Measurements from ENCODE around the gene HLA-DRB1. TPM values are rescaled to one million over a fixed set of nuclear protein-coding genes. Genes with fewer than 3 reads are reported as not detected.

HLA-DRB1 gene
- total RNA-seq, 2 experiments from 2014 or later = 111 to 132 TPM

DNA sequence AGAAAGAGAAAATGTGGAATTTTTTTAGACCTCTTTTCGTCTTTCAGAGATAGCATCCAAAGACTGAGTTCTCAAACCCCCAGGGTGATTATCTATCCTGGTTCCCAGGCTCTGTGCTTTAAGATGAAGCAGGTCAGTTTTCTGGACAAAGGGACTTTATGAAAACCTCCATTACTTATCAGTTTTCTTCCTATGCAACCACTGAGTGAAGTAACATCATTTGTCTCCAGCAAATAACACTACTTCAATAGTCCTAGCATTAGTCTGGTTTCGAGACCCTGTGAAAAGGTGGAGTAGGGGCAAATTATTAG, 18.3 kb upstream of the HLA-DRB1 start:
- Histone ChIP-seq H2AFZ (ENCODE audit: low read length) (no peak overlapping the region), H3K9me2 (ENCODE audit: insufficient read depth, low read length) (no peaks in the 10 kb centered on the region), H4K20me1 (ENCODE audit: insufficient read depth, low read length) (no peaks in the 10 kb centered on the region), H3K27ac (ENCODE audit: low read depth, low read length, poor library complexity, severe bottlenecking) (no peak overlapping the region), H3K4me3 (ENCODE audit: low read depth, low read length, poor library complexity, severe bottlenecking) (no peak overlapping the region), H3K4me1 (ENCODE audit: insufficient read depth, low read length, poor library complexity, severe bottlenecking) (peaks cover 33% of the 10 kb centered on the region), H3K9me3 (ENCODE audit: low read length) (no peaks in the 10 kb centered on the region), H3K4me2 (ENCODE audit: low read length) (no peak overlapping the region), H3K36me3 (ENCODE audit: insufficient read depth, low read length) (no peaks in the 10 kb centered on the region), H3K79me2 (ENCODE audit: insufficient read depth, low read depth, low read length) (no peaks in the 10 kb centered on the region)
- DNase-seq (ENCODE audit: low spot score) = no peak
- BruUV-seq (replicated peaks) = no TSS peak
- intact Hi-C loops (cut with micrococcal nuclease; ENCODE audit: unreplicated experiment) = no loop called here
- CTCF ChIA-PET (ENCODE audit: unreplicated experiment) = no interaction called here
- TF ChIP-seq, protein P1, sequence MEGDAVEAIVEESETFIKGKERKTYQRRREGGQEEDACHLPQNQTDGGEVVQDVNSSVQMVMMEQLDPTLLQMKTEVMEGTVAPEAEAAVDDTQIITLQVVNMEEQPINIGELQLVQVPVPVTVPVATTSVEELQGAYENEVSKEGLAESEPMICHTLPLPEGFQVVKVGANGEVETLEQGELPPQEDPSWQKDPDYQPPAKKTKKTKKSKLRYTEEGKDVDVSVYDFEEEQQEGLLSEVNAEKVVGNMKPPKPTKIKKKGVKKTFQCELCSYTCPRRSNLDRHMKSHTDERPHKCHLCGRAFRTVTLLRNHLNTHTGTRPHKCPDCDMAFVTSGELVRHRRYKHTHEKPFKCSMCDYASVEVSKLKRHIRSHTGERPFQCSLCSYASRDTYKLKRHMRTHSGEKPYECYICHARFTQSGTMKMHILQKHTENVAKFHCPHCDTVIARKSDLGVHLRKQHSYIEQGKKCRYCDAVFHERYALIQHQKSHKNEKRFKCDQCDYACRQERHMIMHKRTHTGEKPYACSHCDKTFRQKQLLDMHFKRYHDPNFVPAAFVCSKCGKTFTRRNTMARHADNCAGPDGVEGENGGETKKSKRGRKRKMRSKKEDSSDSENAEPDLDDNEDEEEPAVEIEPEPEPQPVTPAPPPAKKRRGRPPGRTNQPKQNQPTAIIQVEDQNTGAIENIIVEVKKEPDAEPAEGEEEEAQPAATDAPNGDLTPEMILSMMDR (conservative IDR thresholded peaks at IDR 0.05; ENCODE audit: low read length) = no peak
- TF ChIP-seq EZH2phosphoT487 (IDR thresholded peaks at IDR 0.05; ENCODE audit: borderline replicate concordance, low read depth, low read length) = no peak
- POLR2A ChIA-PET = no interaction called here

DNA sequence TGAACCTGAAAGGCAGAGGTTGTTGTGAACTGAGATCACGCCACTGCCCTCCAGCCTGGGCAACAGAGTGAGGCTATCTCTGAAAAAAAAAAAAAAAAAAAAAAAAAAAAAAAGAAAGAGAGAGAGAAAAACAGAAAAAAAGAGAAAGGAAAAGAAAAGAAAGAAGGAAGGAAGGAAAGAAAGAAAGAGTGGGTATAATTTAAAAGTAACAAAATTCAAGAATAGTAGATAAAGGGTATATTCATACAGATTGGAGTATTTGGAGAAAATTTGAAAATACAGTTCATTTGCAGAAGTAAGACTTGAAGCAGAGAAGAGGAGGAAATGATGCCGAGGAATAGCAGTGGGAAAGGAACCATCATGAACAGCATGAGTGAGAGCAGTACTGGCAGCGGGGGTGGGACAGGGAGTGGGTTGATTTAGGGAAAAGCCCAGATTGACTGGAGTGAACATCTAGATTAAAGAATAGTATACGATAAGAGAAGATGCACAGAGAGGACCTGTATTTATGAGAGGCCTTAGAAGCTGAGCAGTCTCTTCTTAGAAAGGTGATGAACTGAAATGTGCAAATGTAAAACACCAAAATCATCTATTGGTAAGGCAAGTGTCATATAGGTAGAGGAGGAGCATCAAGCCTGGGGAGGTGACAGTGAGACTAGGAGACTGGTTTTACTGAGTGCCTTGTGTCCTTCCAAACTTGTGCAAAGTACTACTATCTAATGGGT, 17.8 kb upstream of the HLA-DRB1 start:
- Histone ChIP-seq H4K20me1 (ENCODE audit: insufficient read depth, low read length) (no peaks in the 10 kb centered on the region), H3K4me1 (ENCODE audit: insufficient read depth, low read length, poor library complexity, severe bottlenecking) (peaks cover 38% of the 10 kb centered on the region), H3K27ac (ENCODE audit: low read depth, low read length, poor library complexity, severe bottlenecking) (no peak overlapping the region), H3K4me2 (ENCODE audit: low read length) (no peak overlapping the region), H3K9me3 (ENCODE audit: low read length) (no peaks in the 10 kb centered on the region), H3K36me3 (ENCODE audit: insufficient read depth, low read length) (no peaks in the 10 kb centered on the region), H3K4me3 (ENCODE audit: low read depth, low read length, poor library complexity, severe bottlenecking) (no peak overlapping the region), H3K9me2 (ENCODE audit: insufficient read depth, low read length) (no peaks in the 10 kb centered on the region), H2AFZ (ENCODE audit: low read length) (no peak overlapping the region), H3K79me2 (ENCODE audit: insufficient read depth, low read depth, low read length) (no peaks in the 10 kb centered on the region)
- no peak for DNase-seq (ENCODE audit: low spot score)
- no TSS peak for BruUV-seq (replicated peaks)
- no peak for TF ChIP-seq EZH2phosphoT487 (IDR thresholded peaks at IDR 0.05; ENCODE audit: borderline replicate concordance, low read depth, low read length)
- TF ChIP-seq, protein P1 (conservative IDR thresholded peaks at IDR 0.05; ENCODE audit: low read length) = no peak
- ChIA-PET POLR2A (no interaction called here), CTCF (ENCODE audit: unreplicated experiment) (no interaction called here)
- intact Hi-C loops (cut with micrococcal nuclease; ENCODE audit: unreplicated experiment) = no loop called here

DNA sequence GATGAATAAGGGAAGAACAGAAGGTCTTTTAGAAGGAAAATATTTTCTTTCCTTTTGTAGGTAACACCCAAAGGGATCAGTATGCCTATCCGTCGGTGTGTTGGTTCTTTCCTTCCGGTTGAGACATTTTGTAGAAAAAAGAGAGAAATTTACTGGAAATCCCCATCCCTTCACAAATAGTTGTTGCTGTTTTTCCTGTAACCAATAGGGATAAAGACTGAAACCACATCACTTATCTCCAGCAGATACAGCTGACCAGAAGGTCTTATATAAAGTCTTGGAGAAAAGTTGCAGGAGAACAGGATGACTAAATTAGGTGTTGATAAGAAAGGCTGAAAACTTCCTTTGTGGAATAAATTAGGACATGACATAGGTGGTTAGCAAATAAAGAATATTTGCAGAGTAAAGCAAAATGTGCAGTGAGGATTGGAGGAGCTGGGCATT, 14.8 kb upstream of the HLA-DRB1 start:
- Histone ChIP-seq H2AFZ (ENCODE audit: low read length) (peak overlapping the region; percentile 18; the same call in 1 of the 2 replicates), H3K36me3 (ENCODE audit: insufficient read depth, low read length) (no peaks in the 10 kb centered on the region), H3K9me2 (ENCODE audit: insufficient read depth, low read length) (no peaks in the 10 kb centered on the region), H4K20me1 (ENCODE audit: insufficient read depth, low read length) (no peaks in the 10 kb centered on the region), H3K79me2 (ENCODE audit: insufficient read depth, low read depth, low read length) (no peaks in the 10 kb centered on the region), H3K27ac (ENCODE audit: low read depth, low read length, poor library complexity, severe bottlenecking) (peak overlapping the region; percentile 49), H3K9me3 (ENCODE audit: low read length) (no peaks in the 10 kb centered on the region), H3K4me1 (ENCODE audit: insufficient read depth, low read length, poor library complexity, severe bottlenecking) (peaks cover 28% of the 10 kb centered on the region), H3K4me3 (ENCODE audit: low read depth, low read length, poor library complexity, severe bottlenecking) (peak overlapping the region; percentile 32), H3K4me2 (ENCODE audit: low read length) (peak overlapping the region; percentile 66)
- ChIA-PET POLR2A (no interaction called here), CTCF (ENCODE audit: unreplicated experiment) (no interaction called here)
- BruUV-seq (replicated peaks) = TSS peak; percentile 82
- TF ChIP-seq EZH2phosphoT487 (IDR thresholded peaks at IDR 0.05; ENCODE audit: borderline replicate concordance, low read depth, low read length) = no peak
- TF ChIP-seq, protein P1 (conservative IDR thresholded peaks at IDR 0.05; ENCODE audit: low read length) = no peak
- no peak for DNase-seq (ENCODE audit: low spot score)
- intact Hi-C loops (cut with micrococcal nuclease; ENCODE audit: unreplicated experiment) = no loop called here
